HG03135 (cell line): ENCODE results near the gene NPDC1.

ENCODE experiments used
- ATAC-seq: cut with Tn5 transposase; IDR thresholded peaks from one replicate; pipeline ENCODE4 v1.9.1; 2021; ENCODE audit warnings: mild to moderate bottlenecking, moderate library complexity; ENCODE audit not compliant: unreplicated experiment

The NPDC1 gene

GRCh38 chr9:136996361-136997292 lies 49.4 kb downstream of the NPDC1 start, which contains the start of gene CLIC3:
TSS of gene CLIC3 (minus strand) at chr9:136996568. CDS start at chr9:136996543, 25 bp downstream.
- no peak for ATAC-seq

GRCh38 chr9:136995772-136996311 lies 50.1 kb downstream of the NPDC1 start:
- ATAC-seq: no peak

- ATAC-seq: no peak
Measured at GRCh38 chr9:136995362-136995761, 50.6 kb downstream of the NPDC1 start.

- ATAC-seq: no peak
Measured at GRCh38 chr9:136994888-136995230, 51.1 kb downstream of the NPDC1 start.

- ATAC-seq: no peak
Measured at GRCh38 chr9:136994180-136994887, 51.6 kb downstream of the NPDC1 start.

- ATAC-seq: peak; percentile 5
Measured at GRCh38 chr9:136992819-136993369, 53.1 kb downstream of the NPDC1 start.

GRCh38 chr9:136991993-136992818 lies 53.8 kb downstream of the NPDC1 start, which contains the start of gene PAXX:
TSS of gene PAXX (plus strand) at chr9:136992422. CDS start at chr9:136992444, 22 bp downstream.
- ATAC-seq: peak; percentile 71

- no peak for ATAC-seq
Measured at GRCh38 chr9:136990242-136990911, 55.6 kb downstream of the NPDC1 start.
